HepG2 (cell line): ENCODE data around the gene CERS6. TPM values are rescaled to one million over a fixed set of nuclear protein-coding genes. Genes with fewer than 3 reads are reported as not detected.

Experiments
- ATAC-seq: fragments of 200-7000 bp; cut with Tn5 transposase; 3 replicates; pipeline ENCODE4 v1.9.1; 2020; ENCODE audit warnings: mild to moderate bottlenecking, moderate library complexity
- BruUV-seq: library from RNA; stranded (reverse); fragments of 400-500 nt; replicated peaks from 2 replicates; lab custom pipeline; 2021; lab: Mats Ljungman, UMichigan
- CTCF ChIA-PET: fragments of 300-600 bp; formaldehyde crosslinking; extraction: SDS; loops from one replicate; lab custom pipeline; 2021; ENCODE audit warnings: low total read pairs, inconsistent platforms, low intra/inter-chr PET ratio; lab: Yijun Ruan, JAX
- POLR2A ChIA-PET: fragments of 350-600 bp; sonication (Branson Sonifier 250); formaldehyde crosslinking; loops from one replicate; lab custom pipeline; 2020; ENCODE audit warnings: antibody characterized with exemption, inconsistent platforms; lab: Yijun Ruan, JAX
- DNase-seq: peaks from one replicate; pipeline ENCODE4 v3.0.0-alpha.2; 2015; ENCODE audit warnings: low spot score
- FAIRE-seq: peaks from 3 replicates; lab custom pipeline; 2011; peaks lifted over from hg19 to GRCh38; lab: Jason Lieb, UNC
- H2AFZ ChIP-seq: one replicate; pipeline ENCODE4 v1.6.1; 2011; ENCODE audit warnings: low read length, inconsistent platforms
- H3K27ac ChIP-seq: fragments of 300-600 bp; 3 replicates; pipeline ENCODE4 v1.8.0; 2011; ENCODE audit warnings: mixed run types, mild to moderate bottlenecking, mixed read lengths, low read length, inconsistent platforms; ENCODE audit not compliant: insufficient read depth; ENCODE audit errors: extremely low read length
- H3K27me3 ChIP-seq, 2 experiments: fragments of 200-600 bp in 1 of 2; 2 replicates in 1 of 2; 3 replicates in 1 of 2; pipeline versions ENCODE4 v1.6.0 to v1.8.0; 2011; ENCODE audit warnings: low read length in 2 of 2, mild to moderate bottlenecking in 2 of 2, moderate library complexity in 2 of 2, inconsistent platforms in 1 of 2; ENCODE audit not compliant: insufficient read depth in 2 of 2, control insufficient read depth in 1 of 2
- H3K36me3 ChIP-seq, 2 experiments: fragments of 200-600 bp in 1 of 2; replicated peaks in 1 of 2; 2 replicates in 1 of 2; 3 replicates in 1 of 2; pipeline versions ENCODE4 v1.5.1 to v1.8.0; 2011; ENCODE audit warnings: low read length in 2 of 2, inconsistent platforms in 1 of 2; ENCODE audit not compliant: insufficient read depth in 2 of 2, control insufficient read depth in 1 of 2
- H3K4me1 ChIP-seq: 2 replicates; pipeline ENCODE4 v1.5.1; 2012; ENCODE audit warnings: low read length, inconsistent platforms; ENCODE audit not compliant: insufficient read depth
- H3K4me2 ChIP-seq: 2 replicates; pipeline ENCODE4 v1.6.0; 2011; ENCODE audit warnings: low read depth, low read length, inconsistent platforms
- H3K4me3 ChIP-seq, 3 experiments: fragments of 200-600 bp in 1 of 3; sonication (generic), shearing (Covaris generic) in 1 of 3; replicated peaks in 1 of 3; 2 replicates each; pipeline ENCODE4 v1.5.1; 2011 to 2016; ENCODE audit warnings: low read length in 3 of 3, inconsistent platforms in 2 of 3, low read depth in 2 of 3, mild to moderate bottlenecking in 2 of 3, control low read depth in 1 of 3, mixed read lengths in 1 of 3; ENCODE audit not compliant: insufficient read depth in 1 of 3
- H3K79me2 ChIP-seq: one replicate; pipeline ENCODE4 v1.6.1; 2011; ENCODE audit warnings: low read length, inconsistent platforms; ENCODE audit not compliant: insufficient read depth
- H3K9ac ChIP-seq: 2 replicates; pipeline ENCODE4 v1.6.0; 2011; ENCODE audit warnings: mild to moderate bottlenecking, low read depth, low read length, inconsistent platforms; ENCODE audit not compliant: insufficient read depth
- H3K9me3 ChIP-seq: 2 replicates; pipeline ENCODE4 v1.5.1; 2012; ENCODE audit warnings: mild to moderate bottlenecking, low read length
- H4K20me1 ChIP-seq: 2 replicates; pipeline ENCODE4 v1.6.0; 2011; ENCODE audit warnings: inconsistent platforms, mild to moderate bottlenecking, low read length, moderate library complexity; ENCODE audit not compliant: insufficient read depth
- ARNT2 ChIP-seq: sonication (generic); formaldehyde crosslinking; IDR thresholded peaks from 2 replicates; pipeline ENCODE4 v1.8.0; 2022; ENCODE audit warnings: mild to moderate bottlenecking, low read depth, missing genetic modification reagents, moderate library complexity
- BRD4 ChIP-seq: sonication (generic); formaldehyde crosslinking; IDR thresholded peaks from 2 replicates; pipeline ENCODE4 v1.4.0; 2020; ENCODE audit warnings: missing genetic modification reagents
- FIP1L1 ChIP-seq: fragments of 200-400 bp; formaldehyde crosslinking; IDR thresholded peaks from 2 replicates; pipeline ENCODE4 v1.6.1; 2018; ENCODE audit warnings: low read depth, mild to moderate bottlenecking, low read length, moderate library complexity, borderline replicate concordance; ENCODE audit not compliant: insufficient read depth
- GLI4 ChIP-seq: sonication (generic); formaldehyde crosslinking; IDR thresholded peaks from 2 replicates; pipeline ENCODE4 v1.5.1; 2020; ENCODE audit warnings: missing genetic modification reagents, mild to moderate bottlenecking, moderate library complexity, borderline replicate concordance
- GZF1 ChIP-seq: sonication (generic); formaldehyde crosslinking; IDR thresholded peaks from 2 replicates; pipeline ENCODE4 v1.5.1; 2020; ENCODE audit warnings: mild to moderate bottlenecking, missing genetic modification reagents
- KDM4B ChIP-seq: sonication (generic); formaldehyde crosslinking; IDR thresholded peaks from 2 replicates; pipeline ENCODE4 v1.4.0; 2020; ENCODE audit warnings: missing genetic modification reagents
- KLF12 ChIP-seq: sonication (generic); formaldehyde crosslinking; IDR thresholded peaks from 2 replicates; pipeline ENCODE4 v1.4.0; 2020; ENCODE audit warnings: missing genetic modification reagents, borderline replicate concordance
- NFKBIZ ChIP-seq: IDR thresholded peaks from 2 replicates; pipeline ENCODE4 v1.6.1; 2018; ENCODE audit warnings: missing genetic modification reagents, missing compliant biosample characterization
- SNAI1 ChIP-seq: sonication (generic); formaldehyde crosslinking; IDR thresholded peaks from 2 replicates; pipeline ENCODE4 v1.5.0; 2020; ENCODE audit warnings: mild to moderate bottlenecking, missing genetic modification reagents, borderline replicate concordance
- SRSF9 ChIP-seq: fragments of 200-400 bp; formaldehyde crosslinking; IDR thresholded peaks from 2 replicates; pipeline ENCODE4 v1.6.1; 2018; ENCODE audit warnings: borderline replicate concordance, mild to moderate bottlenecking, low read depth, low read length; ENCODE audit not compliant: insufficient read depth, poor library complexity, severe bottlenecking
- TCF7 ChIP-seq: sonication (generic); IDR thresholded peaks from 2 replicates; pipeline ENCODE4 v1.6.1; 2016; ENCODE audit warnings: antibody characterized with exemption, low read depth
- ZNF10 ChIP-seq: sonication (generic); formaldehyde crosslinking; IDR thresholded peaks from 2 replicates; pipeline ENCODE4 v1.4.0; 2020; ENCODE audit warnings: mild to moderate bottlenecking, low read depth, missing genetic modification reagents, borderline replicate concordance
- ZNF207 ChIP-seq: fragments of 450-650 bp; IDR thresholded peaks from 2 replicates; pipeline ENCODE4 v1.6.1; 2016; ENCODE audit warnings: antibody characterized with exemption, borderline replicate concordance
- ZNF614 ChIP-seq: IDR thresholded peaks from 2 replicates; pipeline ENCODE4 v1.6.1; 2018; ENCODE audit warnings: missing biosample characterization, missing genetic modification reagents, inconsistent platforms, borderline replicate concordance
- ZNF749 ChIP-seq: sonication (generic); formaldehyde crosslinking; IDR thresholded peaks from 2 replicates; pipeline ENCODE4 v1.8.0; 2022; ENCODE audit warnings: mild to moderate bottlenecking, missing genetic modification reagents, moderate library complexity, borderline replicate concordance
- WGBS: methylation state at CpG from one replicate; pipeline ENCODE4 v1.1.6; 2017; ENCODE audit warnings: low lambda C conversion rate; 5-methylcytosine and 5-hydroxymethylcytosine counted together
- in situ Hi-C: cut with HindIII; loops from 2 replicates; pipeline ENCODE4 v1.10.0; 2017; ENCODE audit warnings: low pct_unique_long_range_greater_than_20kb; ENCODE audit not compliant: extremely low pct_ligation_motif_present
- intact Hi-C: fragments of 100-400 bp; cut with micrococcal nuclease; formaldehyde crosslinking; loops from one replicate; pipeline ENCODE4 v1.10.0; 2022; ENCODE audit not compliant: unreplicated experiment
- polyA plus RNA-seq, 8 experiments: library from polyadenylated mRNA; depleted of rRNA in 3 of 8; stranded (reverse) in 7 of 8; unstranded in 1 of 8; fragments of >200 nt; fragmentation: Illumina TruSeq in 4 of 8; extraction: Trizol in 4 of 8; gene quantifications; 2 replicates each; pipeline versions ENCODE4 v1.2.1 to v1.2.3, GENCODE V29; 2011 to 2016; ENCODE audit warnings: low read depth in 4 of 8, missing spikeins in 1 of 8, mixed read lengths in 1 of 8; ENCODE audit not compliant: insufficient read depth in 1 of 8
- total RNA-seq, 5 experiments: library from RNA; depleted of rRNA; stranded (reverse); fragments of >200 nt; fragmentation: Illumina TruSeq; extraction: Trizol; gene quantifications; 2 replicates each; pipeline ENCODE4 v1.2.3, GENCODE V29; 2016; ENCODE audit warnings: low read depth in 1 of 5

The CERS6 gene
- total and polyA plus RNA-seq, 2 of the 13 experiments (the other 11 are each of a cell fraction or from before 2014, with no cell fraction given) = 10.1 to 20.3 TPM

- TF ChIP-seq ZNF207 = no peak
- no peak for TF ChIP-seq NFKBIZ (CRISPR knock-in tag)
- TF ChIP-seq SNAI1 (CRISPR knock-in tag) = no peak
- no peak for TF ChIP-seq ARNT2 (CRISPR knock-in tag)
- TF ChIP-seq BRD4 = no peak
- no peak for TF ChIP-seq ZNF614
Observed at GRCh38 chr2:168436840-168437239, 19.2 kb upstream of the CERS6 start (continued).

GRCh38 chr2:168438553-168438952, 17.5 kb upstream of the CERS6 start:
- Histone ChIP-seq H3K9ac (no peak overlapping the region), H3K36me3 (no peaks in the 10 kb centered on the region), H3K4me3 (no peak overlapping the region), H3K27ac (no peak overlapping the region), H3K79me2 (no peaks in the 10 kb centered on the region), H3K27me3 (peaks cover 0 to 29% of the 10 kb centered on the region in 2 experiments; a peak in 3 of 5 replicates), H3K4me1 (no peaks in the 10 kb centered on the region), H3K9me3 (no peaks in the 10 kb centered on the region), H3K4me2 (no peak overlapping the region), H2AFZ (no peak overlapping the region), H4K20me1 (no peaks in the 10 kb centered on the region)
- in situ Hi-C loops (no loop called here), intact Hi-C loops (no loop called here)
- ATAC-seq (no peak), FAIRE-seq (no peak), DNase-seq (no peak)
- no TSS peak for BruUV-seq
- no peak for TF ChIP-seq ZNF749 (CRISPR knock-in tag)
- TF ChIP-seq KDM4B (CRISPR knock-in tag) = no peak
- TF ChIP-seq FIP1L1 = no peak
- no peak for TF ChIP-seq TCF7
- no peak for TF ChIP-seq SRSF9
- TF ChIP-seq KLF12 = no peak
- TF ChIP-seq GLI4 (CRISPR knock-in tag) = no peak
- no peak for TF ChIP-seq ZNF10 (CRISPR knock-in tag)
- no peak for TF ChIP-seq GZF1 (CRISPR knock-in tag)
- 53% methylated on average over 6 of the region's 6 CpGs for WGBS
- ChIA-PET CTCF (no interaction called here), POLR2A (no interaction called here)
